CD4-positive, alpha-beta T cell treated with Interleukin-17A for 1 hour (primary cell): ENCODE measurements around the gene ZBTB4.
"Not testable (repeated sequence)": the region's sequence is repeated elsewhere in the genome, so short reads cannot be mapped to it uniquely, and the experiment has no call there.

Source experiments
- DNase-seq: peaks from one replicate; pipeline ENCODE4 v3.0.0-alpha.2; 2020

The ZBTB4 gene

GRCh38 chr17:7493941-7494340, 14.5 kb upstream of the ZBTB4 start:
- no peak for DNase-seq

GRCh38 chr17:7491583-7491982, 12.2 kb upstream of the ZBTB4 start:
- no peak for DNase-seq

- no peak for DNase-seq
These were observed 10.7 kb upstream of the ZBTB4 start for GRCh38 chr17:7490144-7490543.

- no peak for DNase-seq
These were observed 6.8 kb upstream of the ZBTB4 start for GRCh38 chr17:7486181-7486580.

- DNase-seq: no peak
These were observed 5.5 kb upstream of the ZBTB4 start for GRCh38 chr17:7484919-7485377.

GRCh38 chr17:7484067-7484918, 4.9 kb upstream of the ZBTB4 start, which contains the start of gene POLR2A:
Gene POLR2A (plus strand): TSS chr17:7484366.
- DNase-seq: peak; percentile 99

GRCh38 chr17:7483255-7484066, 4.0 kb upstream of the ZBTB4 start:
- peak; percentile 96 for DNase-seq

GRCh38 chr17:7482742-7483088, 3.3 kb upstream of the ZBTB4 start:
- not testable (repeated sequence) for DNase-seq

- DNase-seq: not testable (repeated sequence)
These were observed 2.7 kb upstream of the ZBTB4 start for GRCh38 chr17:7481842-7482741.

GRCh38 chr17:7481275-7481674, 1.8 kb upstream of the ZBTB4 start, which contains the start of gene SLC35G6:
Gene SLC35G6 (plus strand): TSS chr17:7481446. CDS start chr17:7481517, 71 bp downstream.
- not testable (repeated sequence) for DNase-seq

- no peak for DNase-seq
These were observed 606 bp upstream of the ZBTB4 start for GRCh38 chr17:7480089-7480384.

GRCh38 chr17:7478276-7479212, 887 bp downstream of the ZBTB4 start:
- DNase-seq: peak; percentile 85

GRCh38 chr17:7477392-7478275, 1.8 kb downstream of the ZBTB4 start:
- DNase-seq: no peak

GRCh38 chr17:7476951-7477350, 2.5 kb downstream of the ZBTB4 start:
- DNase-seq: no peak

- DNase-seq: no peak
These were observed 2.9 kb downstream of the ZBTB4 start for GRCh38 chr17:7476494-7476893.

GRCh38 chr17:7475764-7476422, 3.5 kb downstream of the ZBTB4 start:
- peak; percentile 42 for DNase-seq

- not testable (repeated sequence) for DNase-seq
These were observed 4.7 kb downstream of the ZBTB4 start for GRCh38 chr17:7474767-7475166.

GRCh38 chr17:7471729-7472128, 7.7 kb downstream of the ZBTB4 start:
- no peak for DNase-seq

- not testable (repeated sequence) for DNase-seq
These were observed 8.9 kb downstream of the ZBTB4 start for GRCh38 chr17:7470457-7470973.

GRCh38 chr17:7469843-7470242, 9.6 kb downstream of the ZBTB4 start:
- not testable (repeated sequence) for DNase-seq
